Keratinocyte (primary cell): Measurements from ENCODE around the gene LRWD1.

Experiments used
- EZH2 ChIP-seq: IDR thresholded peaks from one replicate; pipeline ENCODE4 v1.6.1; 2012; ENCODE audit warnings: inconsistent platforms, mild to moderate bottlenecking, low read length, moderate library complexity
- TF ChIP-seq, protein P1 (sequence below), 3 experiments: IDR thresholded peaks in 1 of 3; conservative IDR thresholded peaks in 1 of 3; optimal IDR thresholded peaks in 1 of 3; 2 replicates in 2 of 3; 3 replicates in 1 of 3; pipeline versions ENCODE3 to v1.5.1; 2011; ENCODE audit warnings: low read length in 3 of 3, mild to moderate bottlenecking in 3 of 3, moderate library complexity in 2 of 3, control low read depth in 1 of 3, inconsistent platforms in 1 of 3; ENCODE audit not compliant: insufficient read depth in 2 of 3; ENCODE audit errors: extremely low read depth in 1 of 3

DNA sequence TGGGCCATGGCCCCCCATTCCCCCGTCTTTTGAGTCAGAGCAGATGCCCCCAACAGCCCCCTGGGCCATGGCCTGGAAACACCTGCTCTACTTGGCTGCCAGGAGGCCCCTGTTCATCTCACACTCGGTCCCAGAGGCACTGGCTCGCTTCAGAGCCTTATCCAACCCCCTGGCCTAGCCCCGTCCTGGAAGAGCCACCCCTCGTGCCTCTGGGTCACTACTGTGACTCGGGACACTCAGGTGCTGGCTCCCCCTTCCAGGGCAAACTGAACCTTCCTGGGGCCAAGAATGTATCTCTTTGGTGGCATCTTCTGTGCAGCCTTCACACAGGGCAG, 7.0 kb downstream of the LRWD1 start:
- TF ChIP-seq, protein P1, sequence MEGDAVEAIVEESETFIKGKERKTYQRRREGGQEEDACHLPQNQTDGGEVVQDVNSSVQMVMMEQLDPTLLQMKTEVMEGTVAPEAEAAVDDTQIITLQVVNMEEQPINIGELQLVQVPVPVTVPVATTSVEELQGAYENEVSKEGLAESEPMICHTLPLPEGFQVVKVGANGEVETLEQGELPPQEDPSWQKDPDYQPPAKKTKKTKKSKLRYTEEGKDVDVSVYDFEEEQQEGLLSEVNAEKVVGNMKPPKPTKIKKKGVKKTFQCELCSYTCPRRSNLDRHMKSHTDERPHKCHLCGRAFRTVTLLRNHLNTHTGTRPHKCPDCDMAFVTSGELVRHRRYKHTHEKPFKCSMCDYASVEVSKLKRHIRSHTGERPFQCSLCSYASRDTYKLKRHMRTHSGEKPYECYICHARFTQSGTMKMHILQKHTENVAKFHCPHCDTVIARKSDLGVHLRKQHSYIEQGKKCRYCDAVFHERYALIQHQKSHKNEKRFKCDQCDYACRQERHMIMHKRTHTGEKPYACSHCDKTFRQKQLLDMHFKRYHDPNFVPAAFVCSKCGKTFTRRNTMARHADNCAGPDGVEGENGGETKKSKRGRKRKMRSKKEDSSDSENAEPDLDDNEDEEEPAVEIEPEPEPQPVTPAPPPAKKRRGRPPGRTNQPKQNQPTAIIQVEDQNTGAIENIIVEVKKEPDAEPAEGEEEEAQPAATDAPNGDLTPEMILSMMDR (optimal IDR thresholded peaks at IDR 0.05 in 1 of 3, IDR thresholded peaks at IDR 0.05 in 1 of 3, conservative IDR thresholded peaks at IDR 0.05 in 1 of 3; ENCODE audit: extremely low read depth in 1 of 3, insufficient read depth in 2 of 3, low read length in 3 of 3) = no peak
- TF ChIP-seq EZH2 = no peak
